Measurements from ENCODE around the gene ANO7.

ANO7 gene

GRCh38 chr2:241203218-241204009 lies 14.9 kb downstream of the ANO7 start:
- Mint-ChIP-seq H3K27me3 (no peaks in the 10 kb centered on the region), H3K9me3 (no peaks in the 10 kb centered on the region), H3K4me3 (no peak overlapping the region), H3K36me3 (ENCODE audit: low read depth) (no peaks in the 10 kb centered on the region), H3K27ac (no peak overlapping the region), H3K4me1 (ENCODE audit: low read depth) (no peaks in the 10 kb centered on the region)
- no peak for DNase-seq

DNA sequence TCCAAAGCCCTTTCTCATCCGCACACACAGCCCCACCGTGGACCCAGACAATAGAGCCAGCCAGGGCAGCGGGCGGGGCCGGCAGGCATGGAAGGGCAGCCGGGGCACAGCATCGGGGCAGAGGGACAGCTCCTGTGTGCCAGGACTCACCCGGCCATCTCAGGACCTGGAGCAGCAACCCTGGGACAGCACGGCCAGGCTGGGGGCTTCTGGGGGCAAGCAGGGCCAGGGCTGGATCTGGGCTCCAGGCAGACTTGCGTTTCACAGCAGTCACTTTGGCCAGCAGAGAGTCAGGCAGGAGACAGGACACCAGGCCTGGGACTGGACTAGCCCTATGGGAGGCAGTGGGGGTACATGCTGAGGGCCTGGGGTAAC lies 15.5 kb downstream of the ANO7 start:
- no peak for DNase-seq
- Mint-ChIP-seq H3K4me1 (ENCODE audit: low read depth) (no peaks in the 10 kb centered on the region), H3K9me3 (no peaks in the 10 kb centered on the region), H3K36me3 (ENCODE audit: low read depth) (no peaks in the 10 kb centered on the region), H3K27me3 (no peaks in the 10 kb centered on the region), H3K4me3 (no peak overlapping the region), H3K27ac (no peak overlapping the region)

DNA sequence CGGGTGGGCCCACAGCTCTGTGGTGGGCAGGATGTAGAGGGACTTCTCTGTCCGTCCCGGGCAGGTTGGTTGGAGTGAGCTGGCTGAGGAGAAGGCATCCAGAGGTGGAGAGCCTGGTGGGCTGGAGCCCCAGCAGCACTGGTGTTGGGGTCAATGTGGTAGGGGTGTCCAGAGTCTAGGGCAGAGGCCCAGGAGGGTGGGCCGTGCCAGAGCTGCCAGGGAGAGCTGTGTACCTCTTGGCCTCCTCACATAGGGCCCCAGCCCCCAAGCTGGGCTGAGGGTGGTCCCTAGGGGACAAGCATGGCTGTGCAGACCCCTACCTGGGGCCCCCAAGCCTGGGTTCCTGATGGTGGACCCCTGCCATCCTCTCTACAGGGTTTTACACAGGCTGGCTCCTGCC lies 16.0 kb downstream of the ANO7 start:
- Mint-ChIP-seq H3K36me3 (ENCODE audit: low read depth) (no peaks in the 10 kb centered on the region), H3K9me3 (no peaks in the 10 kb centered on the region), H3K27ac (no peak overlapping the region), H3K4me1 (ENCODE audit: low read depth) (no peaks in the 10 kb centered on the region), H3K4me3 (no peak overlapping the region), H3K27me3 (no peaks in the 10 kb centered on the region)
- DNase-seq, result no peak

GRCh38 chr2:241205086-241205485 lies 16.6 kb downstream of the ANO7 start:
- no peak overlapping the region for H3K4me3 Mint-ChIP-seq
- no peaks in the 10 kb centered on the region for H3K9me3 Mint-ChIP-seq
- H3K4me1 Mint-ChIP-seq (ENCODE audit: low read depth), result no peaks in the 10 kb centered on the region
- H3K27me3 Mint-ChIP-seq, result no peaks in the 10 kb centered on the region
- no peak overlapping the region for H3K27ac Mint-ChIP-seq
- no peak for DNase-seq
- H3K36me3 Mint-ChIP-seq (ENCODE audit: low read depth), result no peaks in the 10 kb centered on the region

DNA sequence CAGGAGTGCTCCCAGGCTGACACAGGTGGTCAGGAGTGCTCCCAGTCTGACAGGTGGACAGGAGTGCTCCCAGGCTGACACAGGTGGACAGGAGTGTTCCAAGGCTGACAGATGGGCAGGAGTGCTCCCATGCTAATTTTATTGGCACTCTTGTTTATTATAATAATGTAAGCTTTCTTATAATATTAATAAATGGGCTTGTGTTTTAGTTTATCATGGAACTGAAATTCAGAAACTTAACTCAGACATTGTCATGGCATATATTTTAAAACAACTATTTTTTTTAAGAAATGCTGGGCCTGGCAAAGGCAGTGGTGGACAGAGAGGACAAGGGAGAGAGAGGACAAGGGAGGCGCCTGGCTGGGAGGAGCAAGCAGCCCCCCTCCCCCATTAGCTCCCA lies 18.7 kb downstream of the ANO7 start:
- no peaks in the 10 kb centered on the region for H3K36me3 Mint-ChIP-seq (ENCODE audit: low read depth)
- H3K27ac Mint-ChIP-seq, result no peak overlapping the region
- H3K4me3 Mint-ChIP-seq, result no peak overlapping the region
- H3K27me3 Mint-ChIP-seq, result no peaks in the 10 kb centered on the region
- no peaks in the 10 kb centered on the region for H3K9me3 Mint-ChIP-seq
- no peaks in the 10 kb centered on the region for H3K4me1 Mint-ChIP-seq (ENCODE audit: low read depth)
- DNase-seq, result no peak

DNA sequence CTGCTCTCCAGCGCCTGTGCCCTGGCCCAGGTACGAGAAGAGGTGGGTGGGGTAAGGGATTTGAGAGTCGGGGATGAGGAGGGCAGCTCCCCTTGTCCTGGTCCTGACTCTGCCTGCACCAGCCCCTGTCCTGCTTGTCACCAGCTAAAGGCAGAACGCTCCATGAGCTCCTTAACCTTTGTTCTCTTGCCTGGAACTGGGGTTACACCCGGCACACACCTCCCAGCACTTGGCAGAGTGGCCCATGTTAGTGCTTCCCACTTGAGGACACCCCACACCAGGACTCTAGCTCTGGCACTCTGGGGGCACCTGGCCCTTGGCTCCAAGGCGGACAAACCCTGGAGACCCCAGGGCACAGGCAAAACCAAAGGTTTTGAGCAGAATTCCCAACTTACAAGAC lies 19.2 kb downstream of the ANO7 start:
- Mint-ChIP-seq H3K4me3 (no peak overlapping the region), H3K4me1 (ENCODE audit: low read depth) (no peaks in the 10 kb centered on the region), H3K27me3 (no peaks in the 10 kb centered on the region), H3K9me3 (no peaks in the 10 kb centered on the region), H3K36me3 (ENCODE audit: low read depth) (no peaks in the 10 kb centered on the region), H3K27ac (no peak overlapping the region)
- no peak for DNase-seq

GRCh38 chr2:241208058-241208457 lies 19.6 kb downstream of the ANO7 start:
- no peak for DNase-seq
- H3K36me3 Mint-ChIP-seq (ENCODE audit: low read depth), result no peaks in the 10 kb centered on the region
- no peaks in the 10 kb centered on the region for H3K9me3 Mint-ChIP-seq
- no peak overlapping the region for H3K4me3 Mint-ChIP-seq
- H3K27ac Mint-ChIP-seq, result no peak overlapping the region
- no peaks in the 10 kb centered on the region for H3K27me3 Mint-ChIP-seq
- H3K4me1 Mint-ChIP-seq (ENCODE audit: low read depth), result no peaks in the 10 kb centered on the region

GRCh38 chr2:241209271-241209670 lies 20.8 kb downstream of the ANO7 start:
- H3K9me3 Mint-ChIP-seq, result no peaks in the 10 kb centered on the region
- H3K27me3 Mint-ChIP-seq, result no peaks in the 10 kb centered on the region
- no peaks in the 10 kb centered on the region for H3K36me3 Mint-ChIP-seq (ENCODE audit: low read depth)
- H3K4me1 Mint-ChIP-seq (ENCODE audit: low read depth), result no peaks in the 10 kb centered on the region
- no peak overlapping the region for H3K27ac Mint-ChIP-seq
- H3K4me3 Mint-ChIP-seq, result no peak overlapping the region
- DNase-seq, result no peak

- H3K4me3 Mint-ChIP-seq, result no peak overlapping the region
- no peaks in the 10 kb centered on the region for H3K9me3 Mint-ChIP-seq
- no peak for DNase-seq
- H3K27ac Mint-ChIP-seq, result no peak overlapping the region
- no peaks in the 10 kb centered on the region for H3K4me1 Mint-ChIP-seq (ENCODE audit: low read depth)
- no peaks in the 10 kb centered on the region for H3K27me3 Mint-ChIP-seq
- H3K36me3 Mint-ChIP-seq (ENCODE audit: low read depth), result no peaks in the 10 kb centered on the region
These were observed 22.8 kb downstream of the ANO7 start for GRCh38 chr2:241211276-241211675.

GRCh38 chr2:241213041-241213440 lies 24.6 kb downstream of the ANO7 start:
- Mint-ChIP-seq H3K4me3 (no peak overlapping the region), H3K27ac (no peak overlapping the region), H3K4me1 (ENCODE audit: low read depth) (peaks cover 3% of the 10 kb centered on the region)

DNA sequence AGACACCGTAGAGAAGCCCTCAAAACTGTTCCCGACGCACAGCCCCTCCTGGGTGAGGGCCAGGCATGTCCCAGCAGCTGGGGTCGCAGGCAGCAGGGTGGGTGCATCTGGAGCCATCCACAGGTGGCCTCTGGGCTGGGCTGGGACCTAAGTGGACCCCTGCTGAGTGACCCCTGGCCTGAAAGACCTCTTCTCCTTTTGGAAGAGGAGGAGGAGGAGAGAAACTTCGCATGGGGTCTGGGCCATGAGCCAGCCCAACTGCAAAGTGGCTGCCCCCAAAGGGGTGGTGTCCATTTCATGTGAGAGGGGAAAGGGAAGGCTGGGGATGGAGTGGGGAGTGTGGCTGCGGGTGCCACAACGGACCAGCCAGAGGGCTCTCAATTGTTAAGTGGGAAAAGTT lies 25.1 kb downstream of the ANO7 start:
- Mint-ChIP-seq H3K27me3 (peaks cover 4% of the 10 kb centered on the region), H3K27ac (no peak overlapping the region), H3K36me3 (ENCODE audit: low read depth) (no peaks in the 10 kb centered on the region), H3K4me3 (no peak overlapping the region), H3K9me3 (no peaks in the 10 kb centered on the region), H3K4me1 (ENCODE audit: low read depth) (peaks cover 6% of the 10 kb centered on the region)
- no peak for DNase-seq

More at GRCh38 chr2:241213041-241213440, 24.6 kb downstream of the ANO7 start:
- Mint-ChIP-seq H3K9me3 (no peaks in the 10 kb centered on the region), H3K27me3 (peaks cover 2% of the 10 kb centered on the region), H3K36me3 (ENCODE audit: low read depth) (no peaks in the 10 kb centered on the region)
- DNase-seq, result no peak

GRCh38 chr2:241214209-241214608 lies 25.7 kb downstream of the ANO7 start:
- peaks cover 11% of the 10 kb centered on the region for H3K27me3 Mint-ChIP-seq
- no peaks in the 10 kb centered on the region for H3K36me3 Mint-ChIP-seq (ENCODE audit: low read depth)
- no peak overlapping the region for H3K4me3 Mint-ChIP-seq

DNA sequence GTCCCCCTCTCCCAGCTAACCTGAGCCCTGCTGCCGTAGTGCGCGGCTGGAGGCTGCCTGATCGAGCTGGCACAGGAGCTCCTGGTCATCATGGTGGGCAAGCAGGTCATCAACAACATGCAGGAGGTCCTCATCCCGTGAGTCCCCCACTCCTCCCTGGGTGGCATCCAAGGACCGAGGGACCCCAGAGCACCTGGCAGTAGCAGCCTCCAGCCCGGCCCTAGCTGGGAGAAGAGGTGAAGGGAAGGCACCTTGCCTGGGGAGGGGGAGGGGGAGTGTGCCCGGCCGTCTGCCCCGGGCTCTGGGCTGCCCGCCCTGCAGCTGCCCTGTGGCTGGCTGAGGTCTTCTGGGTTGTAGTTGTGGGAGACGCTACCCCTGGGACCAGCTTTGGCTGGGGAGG lies 26.3 kb downstream of the ANO7 start:
- DNase-seq, result no peak
- Mint-ChIP-seq H3K9me3 (no peaks in the 10 kb centered on the region), H3K4me1 (ENCODE audit: low read depth) (peaks cover 14% of the 10 kb centered on the region), H3K36me3 (ENCODE audit: low read depth) (no peaks in the 10 kb centered on the region), H3K27me3 (peaks cover 13% of the 10 kb centered on the region), H3K27ac (no peak overlapping the region), H3K4me3 (no peak overlapping the region)

More at GRCh38 chr2:241214209-241214608, 25.7 kb downstream of the ANO7 start:
- no peak overlapping the region for H3K27ac Mint-ChIP-seq
- no peak for DNase-seq
- H3K9me3 Mint-ChIP-seq, result no peaks in the 10 kb centered on the region
- H3K4me1 Mint-ChIP-seq (ENCODE audit: low read depth), result peaks cover 12% of the 10 kb centered on the region

DNA sequence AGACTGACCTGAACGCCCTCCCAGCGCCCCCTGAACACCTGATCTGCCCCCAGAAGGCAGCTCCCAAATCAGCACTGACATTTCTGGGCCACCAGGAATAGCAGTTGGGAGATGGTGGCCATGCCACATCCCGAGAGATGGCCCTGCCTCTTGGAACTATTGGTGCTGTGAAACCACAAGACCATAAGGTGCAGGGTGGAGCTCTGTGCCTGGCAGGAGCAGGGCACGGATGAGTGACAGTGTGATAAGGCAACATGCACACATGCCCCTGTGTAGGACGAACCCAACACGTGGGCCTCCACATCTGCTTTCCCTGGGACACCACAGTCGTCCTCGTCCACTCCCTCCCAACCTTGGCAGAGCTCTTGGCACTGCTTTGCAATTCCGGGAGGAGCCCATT lies 26.9 kb downstream of the ANO7 start:
- H3K4me1 Mint-ChIP-seq (ENCODE audit: low read depth), result peaks cover 14% of the 10 kb centered on the region
- H3K9me3 Mint-ChIP-seq, result no peaks in the 10 kb centered on the region
- no peak for DNase-seq
- peaks cover 16% of the 10 kb centered on the region for H3K27me3 Mint-ChIP-seq
- no peak overlapping the region for H3K4me3 Mint-ChIP-seq
- H3K27ac Mint-ChIP-seq, result no peak overlapping the region
- no peaks in the 10 kb centered on the region for H3K36me3 Mint-ChIP-seq (ENCODE audit: low read depth)

GRCh38 chr2:241216211-241216761 lies 27.8 kb downstream of the ANO7 start:
- no peaks in the 10 kb centered on the region for H3K36me3 Mint-ChIP-seq (ENCODE audit: low read depth)
- H3K27me3 Mint-ChIP-seq, result peaks cover 16% of the 10 kb centered on the region
- peak overlapping the region; percentile 42 for H3K4me3 Mint-ChIP-seq
- H3K9me3 Mint-ChIP-seq, result no peaks in the 10 kb centered on the region
- H3K27ac Mint-ChIP-seq, result no peak overlapping the region
- DNase-seq, result no peak
- H3K4me1 Mint-ChIP-seq (ENCODE audit: low read depth), result peaks cover 14% of the 10 kb centered on the region
